H1 (cell line): Measurements from ENCODE around the gene COBLL1. TPM values are rescaled to one million over a fixed set of nuclear protein-coding genes. Genes with fewer than 3 reads are reported as not detected.

Source experiments
- CTCF ChIA-PET: fragments of 300-600 bp; sonication (Branson Sonifier 250); formaldehyde crosslinking; loops from one replicate; lab custom pipeline; 2021; ENCODE audit not compliant: partially characterized antibody; lab: Charles Lee
- POLR2A ChIA-PET: fragments of 300-600 bp; sonication (Branson Sonifier 250); formaldehyde crosslinking; loops from one replicate; lab custom pipeline; 2021; ENCODE audit warnings: inconsistent platforms; ENCODE audit not compliant: partially characterized antibody; lab: Charles Lee
- DNase-seq, 2 experiments: peaks; one replicate each; pipeline versions ENCODE4 v3.0.0 to v3.0.0-alpha.2; 2010 to 2022; ENCODE audit warnings: low spot score in 2 of 2, low read depth in 1 of 2, mixed read lengths in 1 of 2
- FAIRE-seq: peaks from 2 replicates; lab custom pipeline; 2011; peaks lifted over from hg19 to GRCh38; lab: Jason Lieb, UNC
- H2AFZ ChIP-seq: 2 replicates; pipeline ENCODE4 v1.8.1; 2012; ENCODE audit warnings: low read length, inconsistent platforms
- H2AK5ac ChIP-seq: 2 replicates; pipeline ENCODE4 v1.6.1; 2013; ENCODE audit warnings: low read depth, low read length
- H2BK120ac ChIP-seq: replicated peaks from 2 replicates; pipeline ENCODE3; 2013; ENCODE audit warnings: low read depth, low read length, inconsistent platforms
- H2BK12ac ChIP-seq: 2 replicates; pipeline ENCODE4 v1.6.1; 2013; ENCODE audit warnings: low read depth, low read length
- H2BK15ac ChIP-seq: 2 replicates; pipeline ENCODE4 v1.6.1; 2013; ENCODE audit warnings: low read length
- H2BK20ac ChIP-seq: 2 replicates; pipeline ENCODE4 v1.6.1; 2013; ENCODE audit warnings: low read length
- H2BK5ac ChIP-seq: 2 replicates; pipeline ENCODE4 v1.6.1; 2013; ENCODE audit warnings: low read depth, low read length
- H3K14ac ChIP-seq: 2 replicates; pipeline ENCODE4 v1.6.1; 2013; ENCODE audit warnings: inconsistent platforms; ENCODE audit not compliant: insufficient read length
- H3K18ac ChIP-seq: 2 replicates; pipeline ENCODE4 v1.6.1; 2013; ENCODE audit warnings: low read length; ENCODE audit errors: extremely low read depth
- H3K23ac ChIP-seq: 2 replicates; pipeline ENCODE4 v1.6.1; 2013; ENCODE audit warnings: inconsistent platforms; ENCODE audit not compliant: insufficient read length
- H3K23me2 ChIP-seq: 2 replicates; pipeline ENCODE4 v1.6.1; 2013; ENCODE audit warnings: low read depth, low read length
- H3K27ac ChIP-seq: 2 replicates; pipeline ENCODE4 v1.6.1; 2011; ENCODE audit warnings: low read depth, low read length, inconsistent platforms
- H3K27me3 ChIP-seq, 4 experiments: replicated peaks in 1 of 4; 1 replicate in 1 of 4; 2 replicates in 3 of 4; pipeline versions ENCODE4 v1.6.1 to v1.8.1; 2011 to 2013; ENCODE audit warnings: low read length in 3 of 4, mild to moderate bottlenecking in 3 of 4, inconsistent platforms in 2 of 4, mixed read lengths in 2 of 4, moderate library complexity in 1 of 4; ENCODE audit not compliant: control insufficient read depth in 3 of 4, insufficient read depth in 3 of 4; ENCODE audit errors: extremely low read depth in 1 of 4
- H3K36me3 ChIP-seq, 4 experiments: 2 replicates each; pipeline versions ENCODE4 v1.6.1 to v1.8.1; 2011 to 2013; ENCODE audit warnings: mild to moderate bottlenecking in 4 of 4, low read length in 3 of 4, moderate library complexity in 2 of 4, control low read depth in 1 of 4, inconsistent platforms in 1 of 4; ENCODE audit not compliant: insufficient read depth in 4 of 4, control insufficient read depth in 2 of 4
- H3K4ac ChIP-seq: replicated peaks from 2 replicates; pipeline ENCODE3; 2013; ENCODE audit warnings: low read length, low read depth, mixed read lengths, inconsistent platforms; ENCODE audit not compliant: insufficient read length
- H3K4me1 ChIP-seq, 4 experiments: replicated peaks in 1 of 4; 1 replicate in 1 of 4; 2 replicates in 3 of 4; pipeline versions ENCODE4 v1.6.1 to v1.8.1; 2011 to 2013; ENCODE audit warnings: low read length in 3 of 4, inconsistent platforms in 2 of 4, mixed read lengths in 1 of 4; ENCODE audit not compliant: insufficient read depth in 4 of 4, control insufficient read depth in 3 of 4
- H3K4me2 ChIP-seq, 2 experiments: 2 replicates each; pipeline versions ENCODE4 v1.6.1 to v1.8.1; 2011 to 2013; ENCODE audit warnings: low read depth in 2 of 2, low read length in 2 of 2, control low read depth in 1 of 2, inconsistent platforms in 1 of 2, mild to moderate bottlenecking in 1 of 2; ENCODE audit not compliant: insufficient read depth in 1 of 2
- H3K4me3 ChIP-seq, 4 experiments: fragments of 200-600, 300-600 bp in 1 of 4; sonication (generic), shearing (Covaris generic), sonication (Bioruptor Twin) in 1 of 4; 2 replicates each; pipeline versions ENCODE4 v1.5.1 to v1.8.1; 2011 to 2016; ENCODE audit warnings: low read length in 4 of 4, low read depth in 3 of 4, control low read depth in 2 of 4, inconsistent platforms in 2 of 4, mild to moderate bottlenecking in 2 of 4, mixed read lengths in 1 of 4, moderate library complexity in 1 of 4; ENCODE audit not compliant: insufficient read depth in 2 of 4; ENCODE audit errors: extremely low read depth in 1 of 4
- H3K56ac ChIP-seq: replicated peaks from 2 replicates; pipeline ENCODE3; 2013; ENCODE audit warnings: low read depth, mild to moderate bottlenecking, mixed read lengths, low read length, inconsistent platforms; ENCODE audit not compliant: insufficient read length
- H3K79me1 ChIP-seq: 2 replicates; pipeline ENCODE4 v1.6.1; 2013; ENCODE audit warnings: low read depth, low read length, control low read depth
- H3K79me2 ChIP-seq, 2 experiments: 2 replicates each; pipeline versions ENCODE4 v1.6.1 to v1.8.1; 2012 to 2013; ENCODE audit warnings: low read length in 2 of 2, mild to moderate bottlenecking in 2 of 2, inconsistent platforms in 1 of 2; ENCODE audit not compliant: insufficient read depth in 2 of 2, control insufficient read depth in 1 of 2
- H3K9ac ChIP-seq, 4 experiments: replicated peaks in 1 of 4; 1 replicate in 1 of 4; 2 replicates in 3 of 4; pipeline versions ENCODE4 v1.6.1 to v1.8.1; 2011 to 2013; ENCODE audit warnings: low read depth in 3 of 4, low read length in 3 of 4, control low read depth in 2 of 4, mild to moderate bottlenecking in 2 of 4, moderate library complexity in 2 of 4, inconsistent platforms in 1 of 4; ENCODE audit errors: extremely low read depth in 1 of 4
- H3K9me3 ChIP-seq, 2 experiments: 2 replicates each; pipeline versions ENCODE4 v1.6.1 to v1.8.1; 2012 to 2013; ENCODE audit warnings: mild to moderate bottlenecking in 2 of 2, moderate library complexity in 2 of 2, control low read depth in 1 of 2, inconsistent platforms in 1 of 2, low read depth in 1 of 2, low read length in 1 of 2, mixed read lengths in 1 of 2; ENCODE audit not compliant: insufficient read depth in 2 of 2
- H4K20me1 ChIP-seq, 2 experiments: replicated peaks in 1 of 2; 2 replicates each; pipeline versions ENCODE3 to v1.8.1; 2011 to 2013; ENCODE audit warnings: inconsistent platforms in 2 of 2, low read length in 2 of 2, mild to moderate bottlenecking in 1 of 2; ENCODE audit not compliant: insufficient read depth in 2 of 2, control insufficient read depth in 1 of 2
- H4K5ac ChIP-seq: 2 replicates; pipeline ENCODE4 v1.6.1; 2013; ENCODE audit warnings: low read length, low read depth, mixed read lengths, inconsistent platforms; ENCODE audit not compliant: insufficient read length
- H4K8ac ChIP-seq: 2 replicates; pipeline ENCODE4 v1.8.0; 2013; ENCODE audit warnings: mild to moderate bottlenecking, moderate library complexity, low read length, inconsistent platforms; ENCODE audit not compliant: insufficient read depth; ENCODE audit errors: extremely low read depth
- H4K91ac ChIP-seq: replicated peaks from 2 replicates; pipeline ENCODE3; 2013; ENCODE audit warnings: low read length, mixed read lengths, inconsistent platforms; ENCODE audit not compliant: insufficient read length
- ASH2L ChIP-seq: fragments of 200-600, 300-600 bp; sonication (generic); IDR thresholded peaks from one replicate; pipeline ENCODE4 v1.7.1; 2017; ENCODE audit warnings: low read length
- BACH1 ChIP-seq: IDR thresholded peaks from 2 replicates; pipeline ENCODE4 v1.6.1; 2012; ENCODE audit warnings: low read length, improper control_type of control experiment
- CTBP2 ChIP-seq: IDR thresholded peaks from 2 replicates; pipeline ENCODE4 v1.7.0; 2011; ENCODE audit warnings: borderline replicate concordance, mild to moderate bottlenecking, moderate library complexity, mixed read lengths, low read length; ENCODE audit not compliant: insufficient read depth, insufficient read length
- EP300 ChIP-seq, 2 experiments: IDR thresholded peaks; 1 replicate in 1 of 2; 2 replicates in 1 of 2; pipeline ENCODE4 v1.6.1; 2011 to 2012; ENCODE audit warnings: low read depth in 2 of 2, low read length in 2 of 2, mild to moderate bottlenecking in 2 of 2, borderline replicate concordance in 1 of 2, inconsistent platforms in 1 of 2, moderate library complexity in 1 of 2
- FOSL1 ChIP-seq: IDR thresholded peaks from 2 replicates; pipeline ENCODE4 v1.6.1; 2011; ENCODE audit warnings: mild to moderate bottlenecking, low read depth, low read length, moderate library complexity; ENCODE audit not compliant: insufficient read depth
- GTF2F1 ChIP-seq: IDR thresholded peaks from 2 replicates; pipeline ENCODE4 v1.6.1; 2012; ENCODE audit warnings: low read depth, low read length, improper control_type of control experiment, borderline replicate concordance
- HDAC6 ChIP-seq: IDR thresholded peaks from one replicate; pipeline ENCODE4 v1.7.1; 2012; ENCODE audit warnings: low read depth, mild to moderate bottlenecking, inconsistent platforms, low read length, moderate library complexity
- KDM1A ChIP-seq: fragments of 200-600, 300-600 bp; sonication (generic); IDR thresholded peaks from 2 replicates; pipeline ENCODE4 v1.7.1; 2016; ENCODE audit warnings: mild to moderate bottlenecking, low read length, borderline replicate concordance
- KDM5A ChIP-seq: fragments of 200-600 bp; IDR thresholded peaks from 2 replicates; pipeline ENCODE4 v1.7.1; 2012; ENCODE audit warnings: mild to moderate bottlenecking, low read length, inconsistent platforms, mixed read lengths
- SIRT6 ChIP-seq: IDR thresholded peaks from one replicate; pipeline ENCODE4 v1.7.1; 2012; ENCODE audit warnings: low read length, inconsistent platforms
- SP1 ChIP-seq: IDR thresholded peaks from 2 replicates; pipeline ENCODE4 v1.6.1; 2011; ENCODE audit warnings: low read depth, low read length
- YY1 ChIP-seq: IDR thresholded peaks from 2 replicates; pipeline ENCODE4 v1.6.1; 2011; ENCODE audit warnings: low read depth, mild to moderate bottlenecking, low read length
- ZNF274 ChIP-seq: IDR thresholded peaks from 2 replicates; pipeline ENCODE4 v1.7.0; 2012; ENCODE audit warnings: low read length, borderline replicate concordance; ENCODE audit errors: extremely low read depth
- WGBS, 2 experiments: shearing (Covaris generic) in 1 of 2; methylation state at CpG; one replicate each; pipeline versions ENCODE4 v1.1.6 to v1.1.7; 2013 to 2015; ENCODE audit warnings: low lambda C conversion rate in 2 of 2, mixed read lengths in 2 of 2, inconsistent platforms in 1 of 2, low coverage in 1 of 2, missing lambda C conversion rate in 1 of 2; ENCODE audit not compliant: insufficient replicate concordance in 2 of 2, insufficient coverage in 1 of 2, insufficient read length in 1 of 2; ENCODE audit errors: extremely low coverage in 1 of 2, missing lambda C conversion rate in 1 of 2; 5-methylcytosine and 5-hydroxymethylcytosine counted together
- polyA plus RNA-seq, 7 experiments: library from polyadenylated mRNA; depleted of rRNA in 3 of 7; stranded (reverse) in 5 of 7; unstranded in 2 of 7; fragments of >200 nt in 5 of 7; fragments of 200-250 nt in 2 of 7; gene quantifications; 1 replicate in 5 of 7; 2 replicates in 1 of 7; 4 replicates in 1 of 7; pipeline versions ENCODE4 v1.2.1 to v1.2.3, GENCODE V29; 2011 to 2013; ENCODE audit warnings: missing spikeins in 2 of 7, mixed read lengths in 2 of 7
- total RNA-seq: library from RNA; stranded (reverse); fragmentation: NEBNext Ultra II Directional; extraction: Animal tissue kit (Norgen Biotek cat#: 25700); gene quantifications from 2 replicates; pipeline ENCODE4 v1.2.1, GENCODE V29; 2021

COBLL1 gene
- total and polyA plus RNA-seq, 2 of the 8 experiments (the other 6 are each of a cell fraction or from before 2014, with no cell fraction given): 2.2 to 6.2 TPM

DNA sequence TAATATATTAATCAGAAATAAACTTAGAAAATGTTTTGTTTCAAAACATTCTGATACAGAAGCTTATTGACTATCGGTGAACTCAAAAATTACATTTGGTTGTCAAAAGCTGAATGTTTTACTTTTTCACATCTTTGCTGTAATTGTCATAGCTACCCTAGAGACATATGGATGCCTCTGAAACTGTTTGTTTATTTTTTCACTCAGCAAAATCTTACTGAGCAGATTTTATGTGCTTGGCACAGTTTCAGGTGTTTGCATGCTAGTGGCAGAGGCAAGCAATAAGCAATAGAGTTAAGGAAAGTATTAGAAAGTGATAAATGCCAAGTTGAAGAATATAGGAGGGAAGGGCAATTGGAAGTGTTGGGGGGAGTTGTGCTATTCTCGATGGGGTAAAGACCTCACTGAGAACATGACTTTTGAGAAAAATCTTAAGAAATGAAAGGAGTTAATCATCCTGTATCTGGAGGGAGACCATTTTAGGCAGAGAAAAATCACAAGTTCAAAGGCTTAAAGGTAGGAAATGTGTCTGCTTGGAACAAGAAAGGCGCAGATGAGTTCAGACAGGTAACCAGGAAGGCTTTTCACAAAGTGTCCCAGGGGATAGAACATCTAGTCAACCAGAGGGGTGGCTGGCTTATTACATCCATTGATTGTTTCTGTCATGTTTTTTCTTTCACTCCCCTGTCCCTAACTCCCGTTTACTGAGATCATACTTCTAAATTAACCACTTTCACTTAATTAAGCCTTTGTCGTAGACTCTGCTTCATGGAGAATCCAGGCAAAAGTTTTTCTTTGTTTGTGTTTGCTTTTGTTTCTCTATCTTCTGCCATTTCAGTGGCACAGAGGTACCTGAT, 27.2 kb upstream of the COBLL1 start:
- Histone ChIP-seq H2BK5ac (no peak overlapping the region), H3K23ac (no peak overlapping the region), H2BK15ac (no peak overlapping the region), H3K36me3 (no peaks in the 10 kb centered on the region), H2AK5ac (no peak overlapping the region), H3K9me3 (no peaks in the 10 kb centered on the region), H3K14ac (no peak overlapping the region), H3K4me3 (no peak overlapping the region), H3K79me1 (no peaks in the 10 kb centered on the region), H4K5ac (no peak overlapping the region), H3K79me2 (no peaks in the 10 kb centered on the region), H2BK20ac (no peak overlapping the region), H4K20me1 (no peaks in the 10 kb centered on the region), H3K18ac (no peak overlapping the region), H2BK12ac (no peak overlapping the region), H3K56ac (no peak overlapping the region), H2BK120ac (no peak overlapping the region), H2AFZ (peak overlapping the region; percentile 19; the same call in 1 of the 2 replicates), H3K27me3 (peaks cover 0 to 1% (median 0%) of the 10 kb centered on the region in 4 experiments; a peak in 1 of 7 replicates), H3K9ac (no peak overlapping the region), H3K27ac (no peak overlapping the region), H3K23me2 (no peaks in the 10 kb centered on the region), H3K4me2 (no peak overlapping the region), H4K8ac (no peak overlapping the region), H3K4me1 (no peaks in the 10 kb centered on the region; a peak in 1 of 7 replicates), H4K91ac (no peak overlapping the region), H3K4ac (no peak overlapping the region)
- ChIA-PET CTCF (interaction anchor here (1.4 kb wide), 1 partner anchor 27 kb away, joined by 3 read pairs; the partner anchor contains the start of gene COBLL1), POLR2A (no interaction called here)
- DNase-seq (no peak), FAIRE-seq (no peak)
- 94% methylated on average over 5 of the region's 5 CpGs; no CpG with 5 or more reads in 1 of the 2 experiments for WGBS, 2 experiments
- TF ChIP-seq ZNF274: no peak
- no peak for TF ChIP-seq GTF2F1
- TF ChIP-seq SIRT6: no peak
- TF ChIP-seq EP300 (IDR thresholded peaks at IDR 0.05; ENCODE audit: borderline replicate concordance in 1 of 2, low read depth in 2 of 2, low read length in 2 of 2): no peak
- no peak for TF ChIP-seq CTBP2
- no peak for TF ChIP-seq FOSL1
- TF ChIP-seq ASH2L: no peak
- TF ChIP-seq BACH1: no peak
- no peak for TF ChIP-seq SP1
- TF ChIP-seq KDM5A: no peak
- no peak for TF ChIP-seq KDM1A
- no peak for TF ChIP-seq HDAC6
- TF ChIP-seq YY1: no peak
